GM19351 (cell line): ENCODE results near the gene CD177.
"Not testable (repeated sequence)": the region's sequence is repeated elsewhere in the genome, so short reads cannot be mapped to it uniquely, and the experiment has no call there.

Experiments used
- ATAC-seq: cut with Tn5 transposase; IDR thresholded peaks from one replicate; pipeline ENCODE4 v1.9.1; 2021; ENCODE audit warnings: mild to moderate bottlenecking, moderate library complexity; ENCODE audit not compliant: unreplicated experiment

CD177 gene

GRCh38 chr19:43353606-43354304, at the start of gene CD177:
Gene CD177, plus strand, starts transcription at chr19:43353686. Its CDS starts 29 bp downstream, at chr19:43353715.
- no peak for ATAC-seq

GRCh38 chr19:43305642-43306041, 47.8 kb upstream of the CD177 start:
- no peak for ATAC-seq

GRCh38 chr19:43306097-43306496, 47.4 kb upstream of the CD177 start:
- ATAC-seq = no peak

GRCh38 chr19:43308244-43308815, 45.2 kb upstream of the CD177 start:
- no peak for ATAC-seq

- ATAC-seq = no peak
Measured at GRCh38 chr19:43309466-43309865, 44.0 kb upstream of the CD177 start.

- no peak for ATAC-seq
Measured at GRCh38 chr19:43310221-43310620, 43.3 kb upstream of the CD177 start.

GRCh38 chr19:43311256-43311655, 42.2 kb upstream of the CD177 start:
- no peak for ATAC-seq

- ATAC-seq = no peak
Measured at GRCh38 chr19:43311706-43312105, 41.8 kb upstream of the CD177 start.

GRCh38 chr19:43313711-43314495, 39.6 kb upstream of the CD177 start:
- ATAC-seq = no peak

- no peak for ATAC-seq
Measured at GRCh38 chr19:43315851-43316250, 37.6 kb upstream of the CD177 start.

- no peak for ATAC-seq
Measured at GRCh38 chr19:43316591-43317319, 36.7 kb upstream of the CD177 start.

GRCh38 chr19:43318203-43318602, 35.3 kb upstream of the CD177 start:
- ATAC-seq = no peak

GRCh38 chr19:43318796-43319314, 34.6 kb upstream of the CD177 start:
- no peak for ATAC-seq

- no peak for ATAC-seq
Measured at GRCh38 chr19:43320546-43320945, 32.9 kb upstream of the CD177 start.

GRCh38 chr19:43326761-43327160, 26.7 kb upstream of the CD177 start:
- ATAC-seq = not testable (repeated sequence)

GRCh38 chr19:43328561-43328960, 24.9 kb upstream of the CD177 start:
- not testable (repeated sequence) for ATAC-seq

- ATAC-seq = not testable (repeated sequence)
Measured at GRCh38 chr19:43329049-43329448, 24.4 kb upstream of the CD177 start.

- ATAC-seq = no peak
Measured at GRCh38 chr19:43329989-43330388, 23.5 kb upstream of the CD177 start.

GRCh38 chr19:43330726-43331434, 22.6 kb upstream of the CD177 start:
- ATAC-seq = no peak

- no peak for ATAC-seq
Measured at GRCh38 chr19:43331435-43332010, 22.0 kb upstream of the CD177 start.
